NCI-H1417 treated with DMSO at 0.1 percent for 48 hours (cell line): ENCODE results near the gene SORCS2.

Experiments
- DNase-seq: peaks from one replicate; lab custom pipeline; 2025; lab: John Stamatoyannopoulos, UW

The SORCS2 gene

DNA sequence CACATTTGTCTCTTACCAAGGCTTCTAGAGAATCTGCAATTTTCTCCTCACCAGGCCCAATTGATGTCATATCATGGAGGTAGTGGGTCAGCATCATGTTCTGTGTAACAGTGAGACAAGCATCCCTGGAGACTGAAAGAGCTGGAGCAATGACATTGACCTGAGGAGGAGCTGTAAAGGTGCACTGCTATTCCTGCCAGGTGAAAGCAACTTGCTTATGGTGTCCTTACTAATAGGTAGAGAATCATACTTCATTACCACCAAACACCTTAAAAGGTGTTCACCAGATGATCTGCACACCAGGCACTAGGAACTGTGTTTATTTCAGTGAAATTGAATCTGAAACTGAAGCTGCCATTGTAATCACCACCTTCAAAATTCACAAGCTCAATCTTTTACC is 558.6 kb downstream of the SORCS2 start:
- no peak for DNase-seq

DNA sequence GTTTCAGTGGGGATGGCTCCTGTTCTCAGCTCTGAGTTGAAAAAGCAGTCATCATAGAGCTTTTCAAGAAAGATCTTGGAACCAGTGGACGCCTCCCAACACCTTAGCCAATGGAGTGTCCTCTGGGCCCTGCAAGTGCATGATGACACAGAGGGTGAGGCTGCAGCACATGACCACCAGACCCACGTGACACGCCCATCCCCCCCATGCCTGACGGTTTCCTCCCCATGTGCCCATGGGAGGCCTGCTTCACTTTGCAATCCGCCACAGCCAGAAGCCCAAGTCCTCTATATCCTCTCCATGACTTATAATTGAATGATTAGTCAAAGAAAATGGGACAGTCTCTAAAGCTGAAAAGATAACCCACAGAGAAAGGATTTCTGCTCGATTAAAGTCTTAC is 560.3 kb downstream of the SORCS2 start:
- DNase-seq: no peak

DNA sequence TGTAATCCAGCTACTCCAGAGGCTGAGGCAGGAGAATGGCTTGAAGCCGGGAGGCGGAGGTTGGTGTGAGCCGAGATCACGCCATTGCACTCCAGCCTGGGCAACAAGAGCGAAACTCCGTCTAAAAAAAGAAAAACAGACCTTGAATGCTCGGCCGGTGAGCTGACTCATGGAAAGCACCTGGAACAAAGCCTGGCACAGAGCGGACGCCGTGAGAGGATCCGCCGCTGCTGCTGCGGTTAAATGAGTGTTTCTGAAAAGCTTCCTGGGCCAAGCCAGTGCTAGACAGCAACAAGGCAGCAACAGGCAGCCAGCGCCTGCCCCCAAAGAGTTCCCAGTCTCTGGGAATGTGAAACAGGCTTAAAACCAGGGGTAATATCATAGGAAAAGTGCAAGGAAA is 560.9 kb downstream of the SORCS2 start:
- no peak for DNase-seq

DNA sequence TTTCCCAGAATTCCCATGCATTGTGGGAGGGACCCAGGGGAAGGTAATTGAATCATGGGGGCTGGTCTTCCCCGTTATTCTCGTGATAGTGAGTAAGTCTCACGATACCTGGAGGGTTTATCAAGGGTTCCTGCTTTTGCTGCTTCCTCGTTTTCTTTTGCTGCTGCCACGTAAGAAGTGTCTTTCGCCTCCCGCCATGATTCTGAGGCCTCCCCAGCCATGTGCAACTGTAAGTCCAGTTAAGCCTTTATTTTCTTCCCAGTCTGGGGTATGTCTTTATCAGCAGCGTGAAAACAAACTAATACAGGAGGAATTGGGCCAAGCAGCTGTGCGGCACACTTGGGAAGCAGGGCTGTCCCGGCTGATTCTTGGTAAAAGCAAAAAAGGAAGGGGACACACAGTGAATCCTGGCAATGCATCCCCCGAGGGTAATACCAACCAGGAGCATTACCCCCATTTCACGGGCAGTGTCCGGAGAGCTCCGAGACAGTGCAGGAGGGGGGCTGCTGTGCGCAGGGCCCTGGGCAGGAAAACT is 561.7 kb downstream of the SORCS2 start:
- DNase-seq: no peak

DNA sequence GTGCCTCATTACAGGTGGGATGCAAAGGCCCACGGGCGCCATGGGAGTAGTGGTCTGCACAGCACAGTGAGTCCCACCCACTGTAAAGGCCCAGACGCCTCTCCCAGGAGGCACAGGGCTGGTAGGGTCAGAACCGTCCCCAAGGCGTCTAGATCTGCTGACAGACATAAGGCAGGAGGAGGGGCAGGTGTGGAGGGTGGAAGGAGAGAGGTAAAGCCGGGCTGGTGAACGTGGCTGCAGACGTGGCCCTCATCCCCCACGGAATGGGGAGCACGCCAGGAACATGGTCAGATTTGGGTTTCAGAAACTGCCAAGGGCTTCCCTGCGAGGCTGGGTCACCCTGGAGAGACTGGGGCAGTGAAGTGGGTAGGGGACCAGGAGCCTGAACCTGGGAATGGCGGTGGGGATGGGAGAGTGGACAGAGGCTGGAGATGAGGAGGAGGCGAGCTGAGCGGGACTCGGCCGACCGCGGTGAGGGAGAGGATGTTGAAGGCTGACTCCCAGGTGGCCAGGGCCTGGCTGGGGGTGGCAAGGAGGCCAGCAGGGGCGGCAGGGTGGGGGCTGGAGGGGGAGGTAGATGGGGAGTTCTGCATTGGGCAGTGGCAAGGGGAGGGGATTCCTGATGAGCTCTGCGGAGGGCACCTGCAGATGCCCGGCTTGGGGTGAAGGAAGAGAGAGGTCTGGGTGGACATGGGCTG is 562.4 kb downstream of the SORCS2 start:
- no peak for DNase-seq

DNA sequence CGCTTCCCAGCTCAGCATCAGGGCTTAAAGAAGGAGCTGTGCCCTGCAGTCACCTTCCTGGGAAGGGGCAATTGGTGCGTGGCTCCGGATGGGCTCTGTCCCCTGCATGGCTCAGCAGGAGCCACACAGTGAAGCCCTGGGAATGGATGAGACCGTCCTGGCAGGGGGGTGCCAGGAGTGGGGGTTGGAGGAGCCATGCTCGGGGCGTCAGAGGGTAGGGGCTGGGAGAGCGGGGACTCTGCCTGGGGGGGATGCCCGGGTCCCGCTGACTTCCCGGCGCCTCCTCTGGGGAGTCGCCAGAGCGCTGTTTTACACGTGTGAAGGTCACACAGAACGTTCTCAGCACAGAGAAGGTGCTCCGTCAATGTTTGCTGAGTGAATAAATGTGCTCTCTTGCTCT is 563.2 kb downstream of the SORCS2 start:
- DNase-seq: no peak

DNA sequence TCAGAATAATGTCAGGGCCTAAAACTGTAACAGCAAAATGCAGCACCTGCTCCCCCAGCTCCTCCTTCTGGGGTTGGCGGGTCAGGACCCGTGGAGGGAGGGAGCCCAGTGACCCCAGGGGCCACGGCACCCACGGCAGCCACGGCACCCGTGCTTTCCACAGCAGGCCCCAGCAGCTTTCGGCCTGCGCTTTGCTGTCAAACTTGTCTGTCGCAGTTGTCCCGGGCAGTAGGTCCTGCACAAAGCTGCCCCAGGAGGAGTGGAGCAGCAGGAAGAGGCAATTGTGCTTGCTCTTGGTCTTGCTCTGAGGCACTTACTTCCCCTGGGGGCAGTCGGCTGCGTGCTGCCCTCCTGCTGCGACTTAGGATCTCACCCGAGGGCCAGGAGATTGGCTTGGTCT is 563.7 kb downstream of the SORCS2 start:
- no peak for DNase-seq

DNA sequence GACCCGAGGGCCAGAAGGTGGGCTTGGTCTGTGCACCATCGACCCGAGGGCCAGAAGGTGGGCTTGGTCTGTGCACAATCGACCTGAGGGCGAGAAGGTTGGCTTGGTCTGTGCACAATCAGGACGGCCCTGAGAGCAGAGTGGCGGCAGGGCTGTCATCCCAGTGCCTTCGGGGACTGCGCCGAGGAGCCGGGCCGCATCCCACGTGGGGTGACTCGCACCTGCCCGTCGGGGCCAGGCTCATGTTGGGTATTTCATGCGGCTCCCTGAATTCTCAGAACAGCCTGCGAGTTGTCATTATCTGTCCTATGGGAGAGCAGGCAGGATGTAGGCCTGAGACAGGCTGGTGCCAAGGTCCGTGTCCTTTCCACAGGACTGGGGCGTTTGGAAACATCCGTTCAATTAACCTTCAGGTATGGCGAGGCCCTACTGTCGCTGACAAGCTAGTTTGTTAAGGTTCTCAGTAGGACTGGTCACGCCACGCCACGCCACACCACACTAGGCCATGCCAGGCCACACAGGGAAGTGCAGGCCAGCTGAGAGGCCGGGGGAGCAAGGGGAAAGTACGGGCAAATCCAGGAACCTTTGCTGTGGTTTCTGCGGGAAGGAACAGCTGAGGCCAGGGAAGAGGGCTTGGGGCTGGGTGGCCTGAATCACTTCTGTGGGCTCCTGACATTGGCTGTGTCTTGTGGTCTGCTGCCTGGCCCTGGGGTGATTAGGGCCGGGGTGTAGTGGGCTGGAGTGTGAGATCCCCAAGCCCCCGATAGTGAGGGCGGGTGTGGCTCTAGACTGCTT is 564.4 kb downstream of the SORCS2 start:
- DNase-seq: no peak

DNA sequence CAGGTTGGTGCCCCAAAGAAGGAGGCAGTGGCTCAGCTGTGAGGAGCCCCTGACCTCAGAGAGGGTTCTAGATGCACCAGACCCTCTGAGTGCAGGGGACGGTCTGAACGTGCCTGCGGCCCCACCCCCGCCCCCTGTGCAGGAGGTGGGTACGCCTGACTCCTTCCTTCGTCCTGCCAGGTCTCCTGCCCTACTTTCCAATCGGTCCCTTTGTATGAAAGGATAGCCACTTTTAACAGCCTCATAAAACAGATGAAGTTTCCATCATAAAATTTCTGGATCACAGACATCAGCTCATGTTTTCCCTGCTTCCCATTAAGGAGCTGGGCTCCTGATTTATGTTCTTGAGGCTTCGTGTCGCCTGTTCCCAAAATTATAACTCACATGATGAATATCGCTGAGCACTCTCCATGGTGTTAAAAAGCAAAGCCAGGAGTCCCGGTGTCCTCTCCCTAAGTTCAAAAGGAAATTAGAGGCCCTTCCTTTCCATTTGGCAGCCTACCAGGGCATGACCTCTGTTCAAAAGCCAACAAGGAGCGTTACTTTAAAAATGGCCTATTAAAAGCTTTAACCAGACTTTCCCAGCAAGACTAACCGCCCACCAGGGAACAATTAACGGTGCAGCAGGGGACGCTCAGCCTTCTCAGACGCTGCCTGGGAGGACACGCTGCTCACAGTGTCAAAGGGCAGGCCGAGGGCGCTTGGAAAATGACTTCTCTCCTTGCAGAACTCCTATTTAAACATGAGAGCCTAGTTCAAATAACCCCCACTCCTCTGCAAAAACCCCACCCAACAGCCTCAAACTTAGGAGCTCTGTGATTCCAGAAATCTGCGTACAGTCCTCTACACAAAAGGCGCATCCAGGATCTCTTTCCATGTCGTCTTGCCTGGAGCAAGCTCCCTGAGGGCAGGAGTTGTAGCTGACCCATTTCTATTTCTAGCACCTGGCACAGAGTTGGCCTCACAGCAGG is 565.4 kb downstream of the SORCS2 start:
- no peak for DNase-seq

DNA sequence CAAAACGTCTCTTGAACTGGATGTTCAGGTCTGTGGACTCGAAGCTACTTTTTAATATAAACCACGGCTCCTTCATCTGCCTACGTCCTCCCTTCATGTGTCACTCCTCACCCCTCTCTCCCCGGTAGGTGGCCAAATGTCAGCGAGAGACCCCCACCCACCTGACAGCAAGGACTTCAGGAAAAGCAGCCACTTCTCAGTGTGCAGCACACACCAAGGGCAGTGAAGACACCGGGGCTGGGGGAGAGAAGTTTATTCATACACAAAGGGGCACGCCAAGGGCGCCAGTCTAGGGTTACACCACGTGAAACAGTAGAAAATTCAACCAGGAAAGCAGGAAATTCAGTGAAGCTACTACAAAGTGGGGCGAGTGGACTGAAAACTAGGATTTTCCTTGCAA is 566.1 kb downstream of the SORCS2 start:
- no peak for DNase-seq

DNA sequence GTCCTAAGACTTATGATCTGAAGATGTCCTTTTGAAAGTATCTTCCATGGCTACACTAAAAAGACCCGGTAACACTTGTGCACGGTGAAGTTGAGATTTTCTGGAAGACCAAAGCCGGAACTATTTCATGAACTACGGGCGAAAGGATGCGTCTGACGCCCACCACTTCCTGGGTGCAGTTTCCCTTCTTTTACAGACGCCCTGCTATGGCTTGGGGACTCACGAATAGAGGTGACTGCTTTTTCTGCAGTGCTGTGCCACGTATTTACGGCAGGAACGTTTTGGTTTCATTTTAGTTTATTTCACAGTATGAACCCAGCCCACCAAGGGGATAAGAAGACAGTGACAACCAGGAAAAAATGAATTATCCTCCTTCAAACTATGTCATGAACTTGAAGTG is 566.9 kb downstream of the SORCS2 start:
- no peak for DNase-seq

DNA sequence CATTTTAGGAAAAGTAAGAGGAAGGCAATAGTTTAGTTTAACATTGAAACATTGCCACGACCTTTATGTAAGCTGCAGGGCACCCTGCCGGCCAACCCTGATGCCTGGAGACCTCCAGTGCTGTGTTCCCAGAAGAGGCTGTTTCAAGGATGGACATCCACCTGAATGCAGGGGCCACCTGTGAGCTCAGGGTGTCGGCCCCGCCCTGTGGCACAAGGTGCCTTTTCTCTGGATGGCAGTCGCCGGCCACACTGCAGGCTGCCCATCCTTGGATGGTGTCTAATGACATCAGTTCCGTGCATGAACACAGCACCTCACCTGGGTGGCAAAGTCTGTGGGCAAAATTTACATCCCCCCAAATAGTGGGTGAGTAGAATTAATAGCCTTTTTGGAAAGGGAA is 567.3 kb downstream of the SORCS2 start:
- DNase-seq: no peak

DNA sequence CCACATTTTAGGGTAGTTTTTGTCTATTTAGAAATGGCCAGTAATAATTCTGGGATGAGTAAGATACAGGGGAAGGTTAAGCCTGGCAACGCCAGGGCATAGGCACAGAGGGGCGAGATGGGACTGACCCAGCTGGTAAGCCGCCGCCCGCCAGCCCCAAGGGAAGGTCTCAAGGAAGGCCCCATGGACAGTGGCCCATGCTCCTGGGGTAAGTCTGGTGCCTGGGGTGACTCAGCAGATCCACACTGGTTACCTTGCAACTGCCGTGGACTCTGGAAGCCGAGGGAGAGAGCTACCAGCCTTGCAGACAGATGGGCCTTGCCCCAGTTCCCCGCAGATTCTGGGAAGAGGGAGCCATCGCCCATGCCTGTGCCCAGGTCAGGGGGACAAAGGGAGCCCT is 567.9 kb downstream of the SORCS2 start:
- no peak for DNase-seq

DNA sequence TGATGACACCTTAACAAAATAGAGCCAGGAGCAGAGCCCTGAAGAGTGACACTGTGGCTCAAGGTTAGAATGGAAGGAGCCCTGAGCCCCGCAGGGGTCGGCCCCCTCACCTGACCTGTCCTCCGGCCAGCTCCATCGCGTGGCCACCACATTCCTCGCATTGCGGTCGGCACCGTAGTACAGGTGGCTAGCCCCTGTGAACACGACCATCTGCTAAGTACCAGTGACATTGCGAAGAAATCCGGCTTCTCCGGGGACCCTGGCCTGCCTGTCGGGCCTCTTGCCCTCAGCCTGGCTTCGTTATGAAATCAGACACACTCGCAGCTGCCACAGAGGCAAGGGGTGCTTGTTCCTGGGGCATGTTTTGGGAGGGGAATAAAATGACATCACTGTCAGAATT is 568.4 kb downstream of the SORCS2 start:
- no peak for DNase-seq

DNA sequence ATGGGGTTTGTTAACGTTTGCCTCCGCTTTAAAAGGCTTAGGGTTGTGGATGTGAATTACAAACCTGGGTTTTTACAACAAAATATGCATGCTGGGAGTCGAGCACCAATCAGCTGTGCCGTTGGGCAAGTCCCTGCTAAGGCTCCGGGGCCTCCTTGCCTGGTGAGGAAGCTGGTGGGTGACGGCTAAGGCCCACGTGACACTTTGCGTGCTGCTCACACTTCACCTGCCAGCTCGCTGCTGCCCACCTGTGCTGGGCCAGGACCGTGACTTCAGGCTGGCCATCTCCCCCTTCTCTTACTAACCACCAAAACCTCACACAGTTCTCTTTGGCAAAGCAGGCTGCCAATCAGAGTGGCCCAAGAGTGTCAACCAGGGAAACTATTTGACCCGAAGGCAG is 569.0 kb downstream of the SORCS2 start:
- DNase-seq: no peak

DNA sequence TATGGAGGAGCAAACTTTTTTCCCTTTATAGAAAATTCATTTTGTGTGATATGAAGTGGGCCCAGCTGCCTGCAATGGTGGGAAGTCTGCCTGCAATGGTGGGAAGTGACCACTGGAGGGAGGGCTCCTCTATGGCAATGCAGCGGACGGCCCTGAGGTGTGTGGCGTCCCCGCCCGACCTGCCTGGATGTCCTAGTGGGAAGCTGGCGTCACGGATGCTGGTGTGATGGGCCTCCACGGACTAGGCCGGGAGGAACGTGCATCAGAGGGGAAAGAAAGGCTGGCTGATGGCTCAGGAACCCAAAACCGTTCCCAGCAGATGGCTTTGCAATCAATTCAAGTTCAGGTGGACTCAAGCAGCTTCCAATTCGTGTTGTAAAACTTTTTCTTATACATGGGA is 569.4 kb downstream of the SORCS2 start:
- no peak for DNase-seq

DNA sequence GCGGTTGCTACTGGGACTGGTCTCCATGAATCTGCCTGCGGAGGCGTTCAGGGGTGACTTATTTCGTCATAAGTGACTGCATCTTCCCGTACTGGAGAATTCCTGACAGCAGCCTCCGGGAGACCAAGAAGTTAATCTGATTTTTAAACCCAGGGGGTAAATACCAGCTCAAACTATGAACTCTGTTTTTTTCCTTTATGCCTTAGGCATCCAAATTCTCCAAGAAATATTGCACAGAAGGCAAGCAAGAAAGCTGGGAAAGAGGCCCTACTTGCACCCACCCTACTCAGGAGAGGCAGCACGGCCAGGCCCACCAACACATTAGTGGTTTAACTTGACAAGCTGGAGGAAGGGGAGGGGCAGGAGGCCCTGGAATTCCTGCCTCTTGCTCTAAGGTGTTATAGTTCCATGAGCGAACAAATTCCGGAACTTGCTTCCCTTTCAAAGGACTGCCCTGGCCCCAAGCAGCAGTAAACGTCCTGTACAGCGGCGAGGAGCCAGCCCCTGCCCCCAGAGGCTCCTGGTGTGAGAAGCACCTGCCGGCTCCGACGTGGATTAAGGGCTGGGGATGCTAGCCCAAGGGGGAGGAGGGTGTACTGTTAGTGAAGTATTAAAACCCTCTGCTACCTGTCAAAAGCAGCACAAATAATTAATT is 570.2 kb downstream of the SORCS2 start:
- no peak for DNase-seq

DNA sequence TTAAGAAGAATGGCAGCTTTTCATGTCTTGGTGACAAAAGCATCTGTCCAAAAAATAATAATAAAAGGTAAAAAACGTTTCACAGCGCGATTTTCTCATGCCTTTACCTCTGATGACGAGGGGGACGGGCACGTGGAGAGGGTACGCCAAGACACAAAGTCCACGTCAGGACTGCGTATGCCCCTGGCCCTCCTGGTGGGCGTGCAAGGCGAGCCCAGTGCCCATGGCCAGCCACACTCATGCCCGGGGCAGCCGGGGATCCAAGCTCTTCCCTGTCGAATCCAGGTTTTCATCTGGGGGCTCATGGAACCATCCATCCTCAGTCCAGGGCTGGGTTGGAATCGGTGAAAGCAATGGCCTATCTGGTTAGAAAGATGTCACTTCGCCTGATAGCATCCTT is 570.8 kb downstream of the SORCS2 start:
- DNase-seq: no peak

DNA sequence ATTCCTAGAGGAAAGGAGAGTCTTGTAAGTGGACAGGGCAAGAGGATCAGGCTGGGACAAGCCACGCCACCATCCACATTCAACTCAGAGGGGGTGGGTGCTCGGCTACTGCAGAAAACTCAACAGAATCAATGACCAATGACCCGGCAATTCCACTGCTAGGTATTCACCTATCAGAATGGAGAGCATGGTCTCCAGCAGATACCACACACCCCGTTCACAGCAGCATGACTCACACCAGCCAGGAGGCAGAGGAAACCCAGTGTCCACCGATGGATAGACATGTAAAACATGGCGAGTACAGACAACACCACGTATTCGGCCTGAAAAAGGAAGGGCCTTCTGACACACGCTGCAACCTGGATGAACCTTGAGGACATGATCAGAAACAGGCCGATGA is 571.5 kb downstream of the SORCS2 start:
- DNase-seq: no peak

DNA sequence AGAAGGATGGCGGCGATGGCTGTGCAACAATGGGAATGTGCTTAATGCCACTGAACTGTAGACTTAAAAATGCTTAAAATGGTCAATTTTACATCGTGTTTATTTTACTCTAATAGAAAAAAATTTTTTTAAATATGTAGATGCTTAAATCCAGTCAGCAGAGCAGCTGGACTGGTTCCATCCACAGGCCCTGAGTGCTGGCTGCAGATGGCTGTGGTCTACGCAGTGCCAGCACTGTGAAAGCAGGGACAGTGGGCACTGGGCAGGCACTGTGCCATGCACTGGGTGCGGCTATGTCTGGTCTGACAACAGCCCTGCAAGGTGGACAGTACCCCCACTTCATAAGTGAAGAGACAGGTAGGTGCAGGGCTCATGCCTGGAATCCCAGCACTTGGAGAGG is 572.1 kb downstream of the SORCS2 start:
- no peak for DNase-seq

DNA sequence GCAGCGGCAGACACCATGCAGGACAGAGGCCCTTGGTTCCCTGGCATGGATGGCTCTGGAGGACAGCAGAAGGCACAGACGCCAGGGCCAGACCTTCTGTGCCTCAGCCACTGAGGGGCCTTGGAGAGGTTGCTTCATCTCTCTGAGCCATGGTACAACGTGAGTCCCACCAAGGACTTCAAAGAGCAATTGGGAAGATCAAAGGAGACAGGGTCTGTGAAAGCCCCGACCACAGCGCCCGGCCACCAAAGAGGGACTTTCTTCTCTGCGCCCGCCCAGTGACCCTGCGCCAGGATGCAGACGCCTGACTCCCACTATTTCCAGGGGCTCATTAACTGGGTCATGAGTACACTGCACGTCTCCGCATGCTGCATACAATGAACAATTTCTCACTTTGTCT is 573.3 kb downstream of the SORCS2 start:
- DNase-seq: no peak

DNA sequence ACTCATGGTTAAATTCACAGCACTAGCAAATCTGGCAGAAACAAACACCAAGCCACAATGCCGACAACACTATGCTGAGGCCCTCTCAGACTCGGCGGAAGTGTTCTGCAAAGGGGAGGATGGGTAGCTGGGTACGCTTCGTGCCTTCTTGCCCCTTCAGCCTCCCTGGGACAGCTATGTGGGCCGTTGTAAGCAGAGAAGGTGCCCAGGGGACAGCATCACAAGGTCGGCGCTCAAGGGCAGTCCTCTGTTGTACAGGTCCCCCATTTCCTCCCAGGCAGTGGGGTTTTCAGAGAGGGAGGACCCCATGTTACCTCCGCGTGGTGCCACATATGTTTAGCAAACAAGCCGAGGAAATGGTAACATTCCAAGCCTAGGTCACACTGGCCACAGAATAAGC is 573.7 kb downstream of the SORCS2 start:
- DNase-seq: no peak
